HepG2 (cell line): ENCODE results near the gene KREMEN1.

ENCODE experiments used
- CREB1 ChIP-seq, 2 experiments: fragments of 450-650 bp in 1 of 2; IDR thresholded peaks; 2 replicates each; pipeline ENCODE4 v1.6.1; 2016 to 2017; ENCODE audit warnings: control low read depth in 1 of 2, mild to moderate bottlenecking in 1 of 2, missing compliant biosample characterization in 1 of 2, missing genetic modification characterization in 1 of 2
- FIP1L1 ChIP-seq: fragments of 200-400 bp; formaldehyde crosslinking; IDR thresholded peaks from 2 replicates; pipeline ENCODE4 v1.6.1; 2018; ENCODE audit warnings: low read depth, mild to moderate bottlenecking, low read length, moderate library complexity, borderline replicate concordance; ENCODE audit not compliant: insufficient read depth
- YEATS4 ChIP-seq: sonication (generic); formaldehyde crosslinking; IDR thresholded peaks from 2 replicates; pipeline ENCODE4 v1.4.0; 2020; ENCODE audit warnings: missing genetic modification reagents, borderline replicate concordance

DNA sequence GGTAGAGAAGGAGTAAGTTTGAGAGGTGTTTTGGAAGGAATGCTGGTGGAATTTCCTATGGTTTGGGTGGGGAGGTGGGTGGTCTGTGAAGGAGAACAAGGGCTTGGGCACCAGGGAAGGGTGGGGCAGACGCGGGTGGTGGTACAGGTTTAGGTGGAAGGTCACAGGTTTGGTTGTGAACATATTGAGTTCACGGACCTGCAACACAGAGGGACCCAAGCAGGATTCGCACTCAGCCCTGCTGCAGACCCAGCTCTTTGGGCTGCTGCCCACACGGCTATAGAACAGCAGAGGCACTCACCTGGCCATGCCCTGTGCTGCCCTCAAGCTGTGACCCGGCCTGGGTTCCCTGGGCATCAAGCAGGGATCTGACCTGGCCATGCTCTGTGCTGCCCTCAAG is 99.4 kb downstream of the KREMEN1 start:
- TF ChIP-seq YEATS4 (CRISPR knock-in tag) (no peak), FIP1L1 (no peak), CREB1 (IDR thresholded peaks at IDR 0.05) (no peak), CREB1 (CRISPR knock-in tag; IDR thresholded peaks at IDR 0.05) (no peak)
